OCI-LY3 (cell line): ENCODE measurements around the gene HOXC5.

Experiments
- H2AFZ ChIP-seq: fragments of 200-600, 300-600 bp; shearing (Covaris generic); 2 replicates; pipeline ENCODE4 v1.6.0; 2014; ENCODE audit warnings: antibody characterized with exemption, low read depth, low read length
- H3K27ac ChIP-seq: fragments of 200-600, 300-600 bp; sonication (generic); 2 replicates; pipeline ENCODE4 v1.5.1; 2014; ENCODE audit warnings: mild to moderate bottlenecking, low read length, moderate library complexity, mixed read lengths
- H3K27me3 ChIP-seq: fragments of 200-600, 300-600 bp; sonication (generic); 2 replicates; pipeline ENCODE4 v1.6.1; 2014; ENCODE audit warnings: low read depth, low read length, mixed read lengths
- H3K36me3 ChIP-seq: fragments of 200-600, 300-600 bp; sonication (generic); replicated peaks from 2 replicates; pipeline ENCODE3; 2014; ENCODE audit warnings: low read depth, low read length, mixed read lengths
- H3K4me1 ChIP-seq: fragments of 300-600, 200-600 bp; sonication (generic); 2 replicates; pipeline ENCODE4 v1.6.1; 2014; ENCODE audit warnings: low read length, mixed read lengths
- H3K4me2 ChIP-seq: fragments of 200-600, 300-600 bp; sonication (generic); 2 replicates; pipeline ENCODE4 v1.6.1; 2014; ENCODE audit warnings: low read length, mixed read lengths
- H3K4me3 ChIP-seq: fragments of 300-600, 200-600 bp; sonication (generic); 2 replicates; pipeline ENCODE4 v1.5.1; 2014; ENCODE audit warnings: antibody characterized with exemption, mild to moderate bottlenecking, low read length, moderate library complexity
- H3K79me2 ChIP-seq: fragments of 300-600, 200-600 bp; shearing (Covaris generic); 2 replicates; pipeline ENCODE4 v1.6.1; 2014; ENCODE audit warnings: mild to moderate bottlenecking, low read length, mixed read lengths
- H3K9ac ChIP-seq: fragments of 300-600, 200-600 bp; shearing (Covaris generic); 2 replicates; pipeline ENCODE4 v1.6.0; 2014; ENCODE audit warnings: mild to moderate bottlenecking, low read length, moderate library complexity
- H3K9me3 ChIP-seq: fragments of 200-600, 300-600 bp; shearing (Covaris generic); 2 replicates; pipeline ENCODE4 v1.6.1; 2014; ENCODE audit warnings: low read length, mixed read lengths; ENCODE audit not compliant: insufficient read depth
- H4K20me1 ChIP-seq: fragments of 200-600, 300-600 bp; sonication (generic); 2 replicates; pipeline ENCODE4 v1.6.1; 2016; ENCODE audit warnings: low read length, mixed read lengths; ENCODE audit not compliant: insufficient read depth
- EZH2phosphoT487 ChIP-seq: fragments of 200-600 bp; shearing (Covaris generic); IDR thresholded peaks from 2 replicates; pipeline ENCODE4 v1.6.1; 2018; ENCODE audit warnings: antibody characterized with exemption, mixed run types, low read depth
- TF ChIP-seq, protein P1 (sequence below): fragments of 200-600, 300-600 bp; sonication (generic); IDR thresholded peaks from 2 replicates; pipeline ENCODE4 v1.5.1; 2014; ENCODE audit warnings: antibody characterized with exemption, low read length, low read depth

Gene HOXC5

DNA sequence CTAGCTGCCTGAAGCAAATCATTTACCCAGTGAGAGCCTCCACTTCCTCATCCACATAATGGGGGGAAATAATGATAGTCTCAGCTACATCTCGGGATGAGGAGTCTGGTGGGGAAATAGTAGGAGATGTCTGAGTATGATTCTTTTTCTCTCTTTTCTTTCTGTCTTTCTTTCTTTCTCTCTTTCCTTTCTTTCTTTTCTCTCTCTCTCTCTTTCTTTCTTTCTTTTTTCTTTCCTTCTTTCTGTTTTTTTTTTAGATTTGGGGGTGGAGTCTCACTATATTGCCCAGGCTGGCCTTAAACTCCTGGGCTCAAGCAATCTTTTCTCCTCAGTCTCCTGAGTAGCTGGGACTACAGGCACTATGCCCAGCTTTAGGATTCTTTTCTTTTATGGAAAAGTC, 33.6 kb downstream of the HOXC5 start:
- no peak overlapping the region for H3K9ac ChIP-seq
- H3K4me2 ChIP-seq, result no peak overlapping the region
- no peak overlapping the region for H3K4me3 ChIP-seq
- H3K79me2 ChIP-seq, result no peaks in the 10 kb centered on the region
- peaks cover 5% of the 10 kb centered on the region; the same call in 1 of the 2 replicates for H3K4me1 ChIP-seq
- TF ChIP-seq, protein P1, sequence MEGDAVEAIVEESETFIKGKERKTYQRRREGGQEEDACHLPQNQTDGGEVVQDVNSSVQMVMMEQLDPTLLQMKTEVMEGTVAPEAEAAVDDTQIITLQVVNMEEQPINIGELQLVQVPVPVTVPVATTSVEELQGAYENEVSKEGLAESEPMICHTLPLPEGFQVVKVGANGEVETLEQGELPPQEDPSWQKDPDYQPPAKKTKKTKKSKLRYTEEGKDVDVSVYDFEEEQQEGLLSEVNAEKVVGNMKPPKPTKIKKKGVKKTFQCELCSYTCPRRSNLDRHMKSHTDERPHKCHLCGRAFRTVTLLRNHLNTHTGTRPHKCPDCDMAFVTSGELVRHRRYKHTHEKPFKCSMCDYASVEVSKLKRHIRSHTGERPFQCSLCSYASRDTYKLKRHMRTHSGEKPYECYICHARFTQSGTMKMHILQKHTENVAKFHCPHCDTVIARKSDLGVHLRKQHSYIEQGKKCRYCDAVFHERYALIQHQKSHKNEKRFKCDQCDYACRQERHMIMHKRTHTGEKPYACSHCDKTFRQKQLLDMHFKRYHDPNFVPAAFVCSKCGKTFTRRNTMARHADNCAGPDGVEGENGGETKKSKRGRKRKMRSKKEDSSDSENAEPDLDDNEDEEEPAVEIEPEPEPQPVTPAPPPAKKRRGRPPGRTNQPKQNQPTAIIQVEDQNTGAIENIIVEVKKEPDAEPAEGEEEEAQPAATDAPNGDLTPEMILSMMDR, result no peak
- TF ChIP-seq EZH2phosphoT487, result no peak
- H4K20me1 ChIP-seq, result no peaks in the 10 kb centered on the region
- H3K27ac ChIP-seq, result no peak overlapping the region
- no peaks in the 10 kb centered on the region for H3K36me3 ChIP-seq
- no peaks in the 10 kb centered on the region for H3K27me3 ChIP-seq
- no peak overlapping the region for H2AFZ ChIP-seq
- H3K9me3 ChIP-seq, result no peaks in the 10 kb centered on the region

DNA sequence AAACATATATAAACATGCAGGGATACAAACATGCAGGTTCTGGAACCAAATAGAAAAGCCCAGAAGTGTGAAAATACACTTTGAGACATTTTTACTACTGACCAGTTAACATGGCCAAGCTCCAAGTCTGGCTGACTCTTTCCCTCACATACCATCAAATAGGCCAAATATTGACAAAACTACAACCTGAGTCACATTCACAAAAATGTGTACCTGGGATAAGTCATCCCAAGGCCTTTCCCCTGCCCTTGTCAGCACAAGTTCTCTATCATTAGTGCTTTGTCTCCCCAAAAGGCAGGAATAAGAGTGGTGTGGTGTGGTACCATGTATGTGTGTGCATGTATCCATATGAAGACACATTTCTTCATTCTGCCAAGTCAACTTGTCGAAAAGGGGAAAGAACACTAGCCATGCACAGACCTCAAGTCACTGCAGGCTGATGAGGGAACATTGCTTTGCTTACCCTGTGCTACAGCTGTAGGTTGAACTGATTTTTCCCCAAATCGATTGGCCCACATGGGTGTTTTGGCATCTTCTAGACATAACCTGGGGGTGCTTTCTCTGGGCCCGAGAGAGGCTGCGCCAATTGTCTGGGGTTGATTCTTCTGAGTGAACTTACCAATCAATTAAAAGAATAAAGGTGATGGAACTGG, 35.7 kb downstream of the HOXC5 start:
- Histone ChIP-seq H3K4me3 (no peak overlapping the region), H3K27me3 (no peaks in the 10 kb centered on the region), H2AFZ (no peak overlapping the region), H3K4me2 (no peak overlapping the region), H3K9ac (no peak overlapping the region), H3K27ac (no peak overlapping the region), H4K20me1 (no peaks in the 10 kb centered on the region), H3K4me1 (peaks cover 15% of the 10 kb centered on the region), H3K79me2 (no peaks in the 10 kb centered on the region), H3K36me3 (no peaks in the 10 kb centered on the region), H3K9me3 (no peaks in the 10 kb centered on the region)
- TF ChIP-seq, protein P1, result no peak
- TF ChIP-seq EZH2phosphoT487, result no peak

DNA sequence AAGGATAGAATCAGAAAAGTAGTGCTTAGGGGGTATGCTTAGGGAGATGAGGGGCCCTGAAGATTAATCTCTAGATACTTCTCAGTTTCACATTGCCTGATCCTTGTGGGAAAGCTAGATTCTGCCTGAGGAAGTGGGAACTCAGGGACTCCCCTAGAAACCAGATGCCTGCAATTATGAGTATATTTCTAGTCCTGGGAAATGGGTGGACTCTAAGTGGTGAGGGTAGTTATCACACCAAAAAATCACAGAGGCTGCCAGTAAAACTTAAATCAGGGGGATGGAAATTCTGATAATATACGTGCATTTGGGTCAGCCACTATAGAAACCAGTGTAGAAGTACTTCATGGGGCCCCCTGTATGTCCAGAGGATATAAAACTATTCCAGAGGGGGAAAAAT, 39.1 kb downstream of the HOXC5 start:
- H3K27me3 ChIP-seq, result no peaks in the 10 kb centered on the region
- H2AFZ ChIP-seq, result no peak overlapping the region
- no peaks in the 10 kb centered on the region for H3K36me3 ChIP-seq
- H3K9ac ChIP-seq, result no peak overlapping the region
- no peaks in the 10 kb centered on the region for H3K9me3 ChIP-seq
- H4K20me1 ChIP-seq, result no peaks in the 10 kb centered on the region
- H3K79me2 ChIP-seq, result no peaks in the 10 kb centered on the region
- no peak overlapping the region for H3K27ac ChIP-seq
- peak overlapping the region; percentile 34 for H3K4me2 ChIP-seq
- no peak overlapping the region for H3K4me3 ChIP-seq
- TF ChIP-seq EZH2phosphoT487, result no peak
- TF ChIP-seq, protein P1, result no peak
- H3K4me1 ChIP-seq, result peaks cover 10% of the 10 kb centered on the region

DNA sequence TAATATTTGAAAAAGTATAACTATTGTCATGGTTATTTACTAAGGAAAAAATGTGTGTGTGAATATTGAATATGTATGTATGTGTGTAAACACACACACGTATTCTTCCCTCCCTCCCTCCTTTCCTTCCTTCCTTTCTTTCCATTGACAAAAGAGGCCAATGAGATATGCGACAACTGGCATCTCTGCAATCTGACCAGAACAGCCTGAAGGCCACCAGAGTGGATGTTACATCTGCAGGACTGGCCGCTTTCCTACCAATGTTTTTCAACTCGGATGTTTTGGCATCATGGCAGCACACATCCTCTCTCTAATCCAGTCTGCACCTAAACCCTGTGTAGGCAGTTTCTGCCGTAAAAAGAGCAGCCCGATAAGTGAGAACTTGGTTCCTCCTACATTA, 41.5 kb downstream of the HOXC5 start:
- H2AFZ ChIP-seq, result no peak overlapping the region
- H3K4me3 ChIP-seq, result no peak overlapping the region
- H3K9me3 ChIP-seq, result no peaks in the 10 kb centered on the region
- H3K9ac ChIP-seq, result no peak overlapping the region
- H3K27ac ChIP-seq, result no peak overlapping the region
- TF ChIP-seq EZH2phosphoT487, result no peak
- TF ChIP-seq, protein P1, result no peak
- H3K79me2 ChIP-seq, result no peaks in the 10 kb centered on the region
- H4K20me1 ChIP-seq, result no peaks in the 10 kb centered on the region
- H3K4me2 ChIP-seq, result no peak overlapping the region
- peaks cover 10% of the 10 kb centered on the region for H3K4me1 ChIP-seq
- no peaks in the 10 kb centered on the region for H3K36me3 ChIP-seq
- H3K27me3 ChIP-seq, result no peaks in the 10 kb centered on the region
